HepG2 (cell line): ENCODE results near the gene HIPK4. TPM values are rescaled to one million over a fixed set of nuclear protein-coding genes. Genes with fewer than 3 reads are reported as not detected.
A peak's percentile ranks its signal among the peaks of the same experiment; 100 is the strongest.

Source experiments
- ARNT ChIP-seq: fragments of 450-650 bp; IDR thresholded peaks from 2 replicates; pipeline ENCODE4 v1.6.1; 2017
- ATF7 ChIP-seq, 2 experiments: fragments of 450-650 bp in 1 of 2; sonication (generic) in 1 of 2; formaldehyde crosslinking in 1 of 2; IDR thresholded peaks; 2 replicates each; pipeline versions ENCODE4 v1.4.0 to v1.6.1; 2016 to 2020; ENCODE audit warnings: antibody characterized with exemption in 1 of 2, mild to moderate bottlenecking in 1 of 2, missing genetic modification reagents in 1 of 2
- CEBPG ChIP-seq: IDR thresholded peaks from 2 replicates; pipeline ENCODE4 v1.6.1; 2016
- CHCHD3 ChIP-seq: sonication (generic); formaldehyde crosslinking; IDR thresholded peaks from 2 replicates; pipeline ENCODE4 v1.8.0; 2022; ENCODE audit warnings: mild to moderate bottlenecking, missing genetic modification reagents, moderate library complexity
- ELF4 ChIP-seq: sonication (generic); formaldehyde crosslinking; IDR thresholded peaks from 2 replicates; pipeline ENCODE4 v1.5.0; 2020; ENCODE audit warnings: missing genetic modification reagents, mild to moderate bottlenecking, moderate library complexity, borderline replicate concordance
- ETV6 ChIP-seq: sonication (generic); formaldehyde crosslinking; conservative IDR thresholded peaks from 2 replicates; pipeline ENCODE4 v1.4.0; 2020; ENCODE audit warnings: missing genetic modification reagents
- GLI4 ChIP-seq: sonication (generic); formaldehyde crosslinking; IDR thresholded peaks from 2 replicates; pipeline ENCODE4 v1.5.1; 2020; ENCODE audit warnings: missing genetic modification reagents, mild to moderate bottlenecking, moderate library complexity, borderline replicate concordance
- HMG20A ChIP-seq: IDR thresholded peaks from 2 replicates; pipeline ENCODE4 v1.6.1; 2016; ENCODE audit warnings: borderline replicate concordance
- HNRNPL ChIP-seq: fragments of 200-400 bp; formaldehyde crosslinking; IDR thresholded peaks from 2 replicates; pipeline ENCODE4 v1.6.1; 2017; ENCODE audit warnings: mild to moderate bottlenecking, low read depth, low read length
- HNRNPUL1 ChIP-seq: fragments of 200-400 bp; formaldehyde crosslinking; IDR thresholded peaks from 2 replicates; pipeline ENCODE4 v1.6.1; 2017; ENCODE audit warnings: low read depth, mild to moderate bottlenecking, low read length, moderate library complexity
- KDM6A ChIP-seq: IDR thresholded peaks from 2 replicates; pipeline ENCODE4 v1.6.1; 2016; ENCODE audit warnings: low read depth
- MTF1 ChIP-seq: sonication (generic); formaldehyde crosslinking; IDR thresholded peaks from 2 replicates; pipeline ENCODE4 v1.5.0; 2020; ENCODE audit warnings: missing genetic modification reagents
- NFKBIZ ChIP-seq: IDR thresholded peaks from 2 replicates; pipeline ENCODE4 v1.6.1; 2018; ENCODE audit warnings: missing genetic modification reagents, missing compliant biosample characterization
- NFYC ChIP-seq: IDR thresholded peaks from 2 replicates; pipeline ENCODE4 v1.6.1; 2016; ENCODE audit warnings: missing genetic modification reagents, missing compliant biosample characterization
- PATZ1 ChIP-seq: sonication (generic); formaldehyde crosslinking; IDR thresholded peaks from 2 replicates; pipeline ENCODE4 v1.4.0; 2020; ENCODE audit warnings: missing genetic modification reagents
- RCOR2 ChIP-seq: IDR thresholded peaks from 2 replicates; pipeline ENCODE4 v1.6.1; 2016; ENCODE audit warnings: missing biosample characterization, missing genetic modification reagents
- RNF2 ChIP-seq: fragments of 450-650 bp; conservative IDR thresholded peaks from 2 replicates; pipeline ENCODE4 v1.6.1; 2016; ENCODE audit warnings: low read depth
- ZNF318 ChIP-seq: sonication (generic); formaldehyde crosslinking; IDR thresholded peaks from 2 replicates; pipeline ENCODE4 v1.4.0; 2020; ENCODE audit warnings: mild to moderate bottlenecking, missing genetic modification reagents
- ZNF337 ChIP-seq: sonication (generic); formaldehyde crosslinking; IDR thresholded peaks from 2 replicates; pipeline ENCODE4 v1.5.1; 2020; ENCODE audit warnings: missing genetic modification reagents, low read depth, mild to moderate bottlenecking, borderline replicate concordance
- ZNF768 ChIP-seq: sonication (generic); formaldehyde crosslinking; IDR thresholded peaks from 2 replicates; pipeline ENCODE4 v1.4.0; 2020; ENCODE audit warnings: missing genetic modification reagents
- ZNF878 ChIP-seq: sonication (generic); formaldehyde crosslinking; IDR thresholded peaks from 2 replicates; pipeline ENCODE4 v1.8.1; 2023; ENCODE audit warnings: mild to moderate bottlenecking, missing genetic modification reagents, moderate library complexity
- polyA plus RNA-seq, 8 experiments: library from polyadenylated mRNA; depleted of rRNA in 3 of 8; stranded (reverse) in 7 of 8; unstranded in 1 of 8; fragments of >200 nt; fragmentation: Illumina TruSeq in 4 of 8; extraction: Trizol in 4 of 8; gene quantifications; 2 replicates each; pipeline versions ENCODE4 v1.2.1 to v1.2.3, GENCODE V29; 2011 to 2016; ENCODE audit warnings: low read depth in 4 of 8, missing spikeins in 1 of 8, mixed read lengths in 1 of 8; ENCODE audit not compliant: insufficient read depth in 1 of 8
- total RNA-seq, 5 experiments: library from RNA; depleted of rRNA; stranded (reverse); fragments of >200 nt; fragmentation: Illumina TruSeq; extraction: Trizol; gene quantifications; 2 replicates each; pipeline ENCODE4 v1.2.3, GENCODE V29; 2016; ENCODE audit warnings: low read depth in 1 of 5

The HIPK4 gene
- total and polyA plus RNA-seq, 2 of the 13 experiments (the other 11 are each of a cell fraction or from before 2014, with no cell fraction given): 0.03 TPM; not detected in 1

- TF ChIP-seq ZNF318 (CRISPR knock-in tag) (peak; percentile 79; the same call in 1 of the 2 replicates), MTF1 (CRISPR knock-in tag) (no peak), ETV6 (CRISPR knock-in tag) (no peak), ZNF768 (CRISPR knock-in tag) (no peak), GLI4 (CRISPR knock-in tag) (no peak), CHCHD3 (CRISPR knock-in tag) (no peak), RCOR2 (no peak), PATZ1 (CRISPR knock-in tag) (peak; percentile 60), HMG20A (no peak), ATF7 (IDR thresholded peaks at IDR 0.05) (no peak), ATF7 (CRISPR knock-in tag; IDR thresholded peaks at IDR 0.05) (no peak), HNRNPUL1 (no peak), NFYC (CRISPR knock-in tag) (peak; percentile 93), HNRNPL (0 out of 2 replicates have a peak, but pooled peaks have one; percentile 50), KDM6A (no peak), RNF2 (no peak), ELF4 (CRISPR knock-in tag) (peak; percentile 61; the same call in 1 of the 2 replicates), ZNF337 (CRISPR knock-in tag) (no peak), ARNT (no peak), ZNF878 (0 out of 2 replicates have a peak, but pooled peaks have one; percentile 49), NFKBIZ (CRISPR knock-in tag) (no peak; the same call in 1 of the 2 replicates), CEBPG (CRISPR knock-in tag) (no peak)
These were observed 35.7 kb upstream of the HIPK4 start, which contains the start of gene SERTAD1 (continued) for GRCh38 chr19:40425450-40426287.
